Stimulated activated naive CD4-positive, alpha-beta T cell treated with Interleukin-2 at 50 U/mL for 16 hours (primary cell): ENCODE measurements around the gene ANO2.

Experiments
- DNase-seq: peaks from one replicate; lab custom pipeline; 2025; lab: John Stamatoyannopoulos, UW

The ANO2 gene

GRCh38 chr12:5723711-5724252 lies 221.3 kb downstream of the ANO2 start:
- DNase-seq = no peak

GRCh38 chr12:5723071-5723470 lies 222.0 kb downstream of the ANO2 start:
- DNase-seq = no peak

- no peak for DNase-seq
Measured at GRCh38 chr12:5720381-5721005, 224.6 kb downstream of the ANO2 start.

GRCh38 chr12:5718680-5719079 lies 226.4 kb downstream of the ANO2 start:
- DNase-seq = no peak

- no peak for DNase-seq
Measured at GRCh38 chr12:5718073-5718472, 227.0 kb downstream of the ANO2 start.

GRCh38 chr12:5716976-5717375 lies 228.1 kb downstream of the ANO2 start:
- no peak for DNase-seq

- DNase-seq = no peak
Measured at GRCh38 chr12:5716201-5716600, 228.9 kb downstream of the ANO2 start.

- no peak for DNase-seq
Measured at GRCh38 chr12:5715021-5715420, 230.0 kb downstream of the ANO2 start.

- no peak for DNase-seq
Measured at GRCh38 chr12:5713599-5714081, 231.4 kb downstream of the ANO2 start.

- DNase-seq = no peak
Measured at GRCh38 chr12:5710260-5710878, 234.7 kb downstream of the ANO2 start.

- DNase-seq = no peak
Measured at GRCh38 chr12:5708371-5708770, 236.7 kb downstream of the ANO2 start.

- DNase-seq = no peak
Measured at GRCh38 chr12:5706247-5706646, 238.8 kb downstream of the ANO2 start.

- no peak for DNase-seq
Measured at GRCh38 chr12:5705791-5706190, 239.3 kb downstream of the ANO2 start.

- DNase-seq = no peak
Measured at GRCh38 chr12:5694759-5695409, 250.2 kb downstream of the ANO2 start.

- no peak for DNase-seq
Measured at GRCh38 chr12:5692850-5693249, 252.2 kb downstream of the ANO2 start.

- no peak for DNase-seq
Measured at GRCh38 chr12:5691943-5692342, 253.1 kb downstream of the ANO2 start.

- DNase-seq = no peak
Measured at GRCh38 chr12:5690240-5690639, 254.8 kb downstream of the ANO2 start.

- DNase-seq = no peak
Measured at GRCh38 chr12:5689773-5690172, 255.3 kb downstream of the ANO2 start.

GRCh38 chr12:5688226-5688625 lies 256.8 kb downstream of the ANO2 start:
- no peak for DNase-seq

- DNase-seq = no peak
Measured at GRCh38 chr12:5685935-5686334, 259.1 kb downstream of the ANO2 start.

- DNase-seq = no peak
Measured at GRCh38 chr12:5684989-5685388, 260.1 kb downstream of the ANO2 start.

- no peak for DNase-seq
Measured at GRCh38 chr12:5682581-5682980, 262.5 kb downstream of the ANO2 start.

- no peak for DNase-seq
Measured at GRCh38 chr12:5678176-5678575, 266.9 kb downstream of the ANO2 start.
